ENCODE data around the gene OR13A1. TPM values are rescaled to one million over a fixed set of nuclear protein-coding genes. Genes with fewer than 3 reads are reported as not detected.
"Not testable (repeated sequence)": the region's sequence is repeated elsewhere in the genome, so short reads cannot be mapped to it uniquely, and the experiment has no call there.

Gene OR13A1
- total and polyA plus RNA-seq, 4 donors = 0.15 to 0.31 (median 0.28) TPM; not detected in 1

DNA sequence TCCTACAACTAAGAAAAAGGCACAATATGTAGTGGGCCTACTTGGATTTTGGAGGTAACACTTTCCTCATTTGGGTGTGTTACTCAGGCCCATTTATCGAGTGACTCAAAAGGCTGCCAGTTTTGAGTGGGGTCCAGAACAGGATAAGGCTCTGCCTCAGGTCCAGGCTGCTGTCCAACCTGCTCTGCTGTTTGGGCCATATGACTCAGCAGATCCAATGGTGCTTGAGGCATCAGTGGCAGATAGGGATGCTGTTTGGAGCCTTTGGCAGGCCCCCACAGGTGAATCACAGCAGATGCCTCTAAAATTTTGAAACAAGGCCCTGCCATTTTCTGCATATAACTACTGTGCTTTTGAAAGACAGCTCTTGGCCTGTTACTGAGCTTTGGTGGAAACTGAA, 24.5 kb upstream of the OR13A1 start:
- no peak for ATAC-seq (ENCODE audit: insufficient read depth, low FRiP score)
- H3K27me3 ChIP-seq (ENCODE audit: control insufficient read depth in 3 of 3, insufficient read depth in 3 of 3, low read length in 2 of 3) = no peaks in the 10 kb centered on the region
- H3K4me1 ChIP-seq (ENCODE audit: control insufficient read depth in 5 of 5, insufficient read depth in 5 of 5, low read length in 5 of 5) = no peaks in the 10 kb centered on the region
- DNase-seq = no peak
- no peaks in the 10 kb centered on the region for H3K36me3 ChIP-seq (ENCODE audit: control insufficient read depth in 4 of 4, insufficient read depth in 4 of 4, low read length in 4 of 4)
- no peak overlapping the region for H3K4me3 ChIP-seq
- H3K9me3 ChIP-seq (ENCODE audit: control insufficient read depth in 4 of 4, insufficient read depth in 3 of 4, low read length in 3 of 4) = peaks cover 0 to 10% (median 3%) of the 10 kb centered on the region in 4 donors
- H3K9ac ChIP-seq (ENCODE audit: insufficient read depth in 1 of 2, low read length in 2 of 2) = no peak overlapping the region
- TF ChIP-seq CTCF (IDR thresholded peaks at IDR 0.05; ENCODE audit: control extremely low read depth, extremely low read depth) = no peak
- 95% methylated on average over 1 of the region's 1 CpG for WGBS, 2 donors
- H3K27ac ChIP-seq (ENCODE audit: low read depth in 1 of 2, low read length in 1 of 2) = no peak overlapping the region

- not testable (repeated sequence) for H3K4me3 ChIP-seq; DNase-seq; H3K4me1 ChIP-seq (ENCODE audit: control insufficient read depth in 5 of 5, insufficient read depth in 5 of 5, low read length in 5 of 5); H3K27ac ChIP-seq (ENCODE audit: low read depth in 1 of 2, low read length in 1 of 2); H3K9me3 ChIP-seq (ENCODE audit: control insufficient read depth in 4 of 4, insufficient read depth in 3 of 4, low read length in 3 of 4); H3K9ac ChIP-seq (ENCODE audit: insufficient read depth in 1 of 2, low read length in 2 of 2); H3K27me3 ChIP-seq (ENCODE audit: control insufficient read depth in 3 of 3, insufficient read depth in 3 of 3, low read length in 2 of 3); ATAC-seq (ENCODE audit: insufficient read depth, low FRiP score); H3K36me3 ChIP-seq (ENCODE audit: control insufficient read depth in 4 of 4, insufficient read depth in 4 of 4, low read length in 4 of 4)
- 93% methylated on average over 3 of the region's 3 CpGs for WGBS, 2 donors
Observed at GRCh38 chr10:45331824-45332223, 16.4 kb upstream of the OR13A1 start.

DNA sequence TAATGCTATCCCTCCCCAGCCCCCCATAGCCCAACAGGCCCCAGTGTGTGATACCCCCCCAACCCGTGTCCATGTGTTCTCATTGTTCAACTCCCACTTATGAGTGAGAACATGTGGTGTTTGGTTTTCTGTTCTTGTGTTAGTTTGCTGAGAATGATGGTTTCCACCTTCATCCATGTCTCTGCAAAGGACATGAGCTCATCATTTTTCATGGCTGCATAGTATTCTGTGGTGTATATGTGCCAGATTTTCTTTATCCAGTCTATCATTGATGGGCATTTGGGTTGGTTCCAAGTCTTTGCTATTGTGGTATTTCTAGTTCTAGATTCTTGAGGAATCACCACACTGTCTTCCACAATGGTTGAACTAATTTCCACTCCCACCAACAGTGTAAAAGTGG, 11.5 kb upstream of the OR13A1 start:
- H3K4me1 ChIP-seq (ENCODE audit: control insufficient read depth in 5 of 5, insufficient read depth in 5 of 5, low read length in 5 of 5); ATAC-seq (ENCODE audit: insufficient read depth, low FRiP score); H3K36me3 ChIP-seq (ENCODE audit: control insufficient read depth in 4 of 4, insufficient read depth in 4 of 4, low read length in 4 of 4); H3K9me3 ChIP-seq (ENCODE audit: control insufficient read depth in 4 of 4, insufficient read depth in 3 of 4, low read length in 3 of 4); H3K4me3 ChIP-seq; H3K9ac ChIP-seq (ENCODE audit: insufficient read depth in 1 of 2, low read length in 2 of 2); H3K27me3 ChIP-seq (ENCODE audit: control insufficient read depth in 3 of 3, insufficient read depth in 3 of 3, low read length in 2 of 3); DNase-seq; H3K27ac ChIP-seq (ENCODE audit: low read depth in 1 of 2, low read length in 1 of 2): not testable (repeated sequence)
- 88 to 100% methylated on average over 1 of the region's 1 CpG for WGBS, 2 donors

- no peak for TF ChIP-seq CTCF (IDR thresholded peaks at IDR 0.05; ENCODE audit: control extremely low read depth, extremely low read depth)
- Histone ChIP-seq H3K9ac (ENCODE audit: insufficient read depth in 1 of 2, low read length in 2 of 2) (no peak overlapping the region), H3K27me3 (ENCODE audit: control insufficient read depth in 3 of 3, insufficient read depth in 3 of 3, low read length in 2 of 3) (no peaks in the 10 kb centered on the region), H3K9me3 (ENCODE audit: control insufficient read depth in 4 of 4, insufficient read depth in 3 of 4, low read length in 3 of 4) (peaks cover 0 to 4% (median 0%) of the 10 kb centered on the region in 4 donors), H3K27ac (ENCODE audit: low read depth in 1 of 2, low read length in 1 of 2) (no peak overlapping the region), H3K36me3 (ENCODE audit: control insufficient read depth in 4 of 4, insufficient read depth in 4 of 4, low read length in 4 of 4) (no peaks in the 10 kb centered on the region), H3K4me1 (ENCODE audit: control insufficient read depth in 5 of 5, insufficient read depth in 5 of 5, low read length in 5 of 5) (no peaks in the 10 kb centered on the region), H3K4me3 (no peak overlapping the region)
- DNase-seq (no peak), ATAC-seq (ENCODE audit: insufficient read depth, low FRiP score) (no peak)
- 72 to 78% methylated on average over 1 of the region's 1 CpG for WGBS, 2 donors
Observed at GRCh38 chr10:45325116-45325515, 9.7 kb upstream of the OR13A1 start.

DNA sequence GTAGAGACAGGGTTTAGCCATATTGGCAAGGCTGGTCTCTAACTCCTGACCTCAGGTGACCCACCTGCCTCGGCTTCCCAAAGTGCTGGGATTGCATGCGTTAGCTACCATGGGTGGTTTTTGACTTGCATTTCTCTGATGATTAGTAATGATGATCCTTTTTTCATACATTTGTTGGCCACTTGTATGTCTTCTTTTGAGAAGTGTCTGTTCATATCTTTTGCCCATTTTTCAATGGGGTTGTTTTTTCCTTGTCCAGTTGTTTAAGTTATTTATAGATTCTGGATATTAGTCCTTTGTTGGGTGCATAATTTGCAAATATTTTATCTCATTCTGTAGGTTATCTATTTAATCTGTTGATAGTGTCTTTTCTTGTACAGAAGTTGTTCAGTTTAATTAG, 4.3 kb upstream of the OR13A1 start:
- Histone ChIP-seq H3K9ac (ENCODE audit: insufficient read depth in 1 of 2, low read length in 2 of 2) (no peak overlapping the region), H3K4me1 (ENCODE audit: control insufficient read depth in 5 of 5, insufficient read depth in 5 of 5, low read length in 5 of 5) (no peaks in the 10 kb centered on the region), H3K27ac (ENCODE audit: low read depth in 1 of 2, low read length in 1 of 2) (no peak overlapping the region), H3K36me3 (ENCODE audit: control insufficient read depth in 4 of 4, insufficient read depth in 4 of 4, low read length in 4 of 4) (no peaks in the 10 kb centered on the region), H3K27me3 (ENCODE audit: control insufficient read depth in 3 of 3, insufficient read depth in 3 of 3, low read length in 2 of 3) (no peaks in the 10 kb centered on the region), H3K4me3 (no peak overlapping the region), H3K9me3 (ENCODE audit: control insufficient read depth in 4 of 4, insufficient read depth in 3 of 4, low read length in 3 of 4) (peaks cover 0 to 7% (median 0%) of the 10 kb centered on the region in 4 donors)
- DNase-seq = no peak
- no peak for TF ChIP-seq CTCF (IDR thresholded peaks at IDR 0.05; ENCODE audit: control extremely low read depth, extremely low read depth)
- ATAC-seq (ENCODE audit: insufficient read depth, low FRiP score) = no peak
- WGBS, 2 donors = 88 to 94% methylated on average over 2 of the region's 2 CpGs

Measured in lung (tissue), 12 donors.